IMR-90 (cell line): ENCODE data around the gene PLEKHA8. TPM values are rescaled to one million over a fixed set of nuclear protein-coding genes. Genes with fewer than 3 reads are reported as not detected.

ENCODE experiments used
- ATAC-seq: fragments of 200-7000 bp; cut with Tn5 transposase; 2 replicates; pipeline ENCODE4 v1.9.1; 2020; ENCODE audit warnings: low read depth, mild to moderate bottlenecking, moderate library complexity
- BruUV-seq: library from RNA; stranded (reverse); fragments of 400-500 nt; replicated peaks from 2 replicates; lab custom pipeline; 2021; lab: Mats Ljungman, UMichigan
- CTCF ChIA-PET: fragments of 300-600 bp; formaldehyde crosslinking; extraction: SDS; loops from one replicate; lab custom pipeline; 2021; ENCODE audit warnings: antibody characterized with exemption; lab: Yijun Ruan, JAX
- POLR2A ChIA-PET: fragments of 300-600 bp; sonication (Branson Sonifier 250); formaldehyde crosslinking; loops from one replicate; lab custom pipeline; 2022; ENCODE audit warnings: antibody characterized with exemption; ENCODE audit not compliant: unreplicated experiment; lab: Charles Lee
- DNase-seq: peaks from one replicate; pipeline ENCODE4 v3.0.0; 2013
- H2AFZ ChIP-seq: replicated peaks from 2 replicates; pipeline ENCODE3; 2013; ENCODE audit warnings: low read length, mild to moderate bottlenecking; ENCODE audit not compliant: poor library complexity
- H2AK5ac ChIP-seq: 2 replicates; pipeline ENCODE4 v1.6.1; 2013; ENCODE audit warnings: low read depth, low read length, inconsistent platforms
- H2AK9ac ChIP-seq: replicated peaks from 2 replicates; pipeline ENCODE3; 2013; ENCODE audit warnings: mild to moderate bottlenecking, low read depth, low read length, moderate library complexity; ENCODE audit not compliant: poor library complexity
- H2BK120ac ChIP-seq: 2 replicates; pipeline ENCODE4 v1.6.1; 2013; ENCODE audit warnings: low read depth, low read length, inconsistent platforms
- H2BK15ac ChIP-seq: 3 replicates; pipeline ENCODE4 v1.6.1; 2013; ENCODE audit warnings: low read depth, low read length, inconsistent platforms
- H2BK20ac ChIP-seq: 2 replicates; pipeline ENCODE4 v1.6.1; 2013; ENCODE audit warnings: low read depth, mild to moderate bottlenecking, inconsistent platforms, low read length, moderate library complexity
- H2BK5ac ChIP-seq: 2 replicates; pipeline ENCODE4 v1.6.1; 2013; ENCODE audit warnings: mild to moderate bottlenecking, low read depth, low read length, inconsistent platforms; ENCODE audit not compliant: poor library complexity, severe bottlenecking
- H3K14ac ChIP-seq: replicated peaks from 2 replicates; pipeline ENCODE4 v1.6.1; 2013; ENCODE audit warnings: low read depth, low read length, inconsistent platforms
- H3K18ac ChIP-seq: 2 replicates; pipeline ENCODE4 v1.6.1; 2013; ENCODE audit warnings: low read depth, low read length, control low read depth
- H3K23ac ChIP-seq: 2 replicates; pipeline ENCODE4 v1.6.1; 2013; ENCODE audit warnings: low read depth, low read length, inconsistent platforms
- H3K27ac ChIP-seq: 2 replicates; pipeline ENCODE4 v1.5.1; 2013; ENCODE audit warnings: mild to moderate bottlenecking, control low read depth, low read length; ENCODE audit not compliant: insufficient read depth
- H3K27me3 ChIP-seq: 2 replicates; pipeline ENCODE4 v1.6.1; 2013; ENCODE audit warnings: low read length; ENCODE audit not compliant: control insufficient read depth, insufficient read depth
- H3K36me3 ChIP-seq: 2 replicates; pipeline ENCODE4 v1.6.1; 2013; ENCODE audit warnings: low read length, mixed read lengths; ENCODE audit not compliant: control insufficient read depth, insufficient read depth
- H3K4ac ChIP-seq: 2 replicates; pipeline ENCODE4 v1.6.1; 2013; ENCODE audit warnings: low read depth, low read length, inconsistent platforms
- H3K4me1 ChIP-seq: 2 replicates; pipeline ENCODE4 v1.6.1; 2013; ENCODE audit warnings: low read length, mixed read lengths; ENCODE audit not compliant: control insufficient read depth, insufficient read depth
- H3K4me2 ChIP-seq: 2 replicates; pipeline ENCODE4 v1.6.1; 2013; ENCODE audit warnings: low read depth, mild to moderate bottlenecking, control low read depth, low read length, moderate library complexity
- H3K4me3 ChIP-seq: 2 replicates; pipeline ENCODE4 v1.5.1; 2013; ENCODE audit warnings: low read depth, mild to moderate bottlenecking, control low read depth, low read length, moderate library complexity; ENCODE audit not compliant: insufficient read depth
- H3K56ac ChIP-seq: 2 replicates; pipeline ENCODE4 v1.6.1; 2013; ENCODE audit warnings: low read length, inconsistent platforms; ENCODE audit not compliant: insufficient read depth; ENCODE audit errors: extremely low read depth
- H3K79me1 ChIP-seq, 2 experiments: 2 replicates each; pipeline ENCODE4 v1.6.1; 2013; ENCODE audit warnings: low read length in 2 of 2, inconsistent platforms in 1 of 2, low read depth in 1 of 2
- H3K9ac ChIP-seq: 2 replicates; pipeline ENCODE4 v1.6.1; 2013; ENCODE audit warnings: low read depth, low read length, control low read depth
- H3K9me1 ChIP-seq: 2 replicates; pipeline ENCODE4 v1.6.1; 2013; ENCODE audit warnings: low read length, inconsistent platforms; ENCODE audit not compliant: insufficient read depth
- H3K9me3 ChIP-seq: 2 replicates; pipeline ENCODE4 v1.6.1; 2013; ENCODE audit warnings: low read length; ENCODE audit not compliant: control insufficient read depth, insufficient read depth
- H4K20me1 ChIP-seq: 2 replicates; pipeline ENCODE4 v1.6.1; 2013; ENCODE audit warnings: low read length, inconsistent platforms; ENCODE audit not compliant: insufficient read depth
- H4K5ac ChIP-seq: 2 replicates; pipeline ENCODE4 v1.6.1; 2013; ENCODE audit warnings: mild to moderate bottlenecking, low read depth, low read length, control low read depth
- H4K8ac ChIP-seq, 2 experiments: 2 replicates each; pipeline ENCODE4 v1.6.1; 2013; ENCODE audit warnings: low read depth in 2 of 2, low read length in 2 of 2, control low read depth in 1 of 2, inconsistent platforms in 1 of 2
- H4K91ac ChIP-seq: 2 replicates; pipeline ENCODE4 v1.6.1; 2013; ENCODE audit warnings: low read depth, low read length, inconsistent platforms; ENCODE audit not compliant: insufficient read depth
- CTCF ChIP-seq: conservative IDR thresholded peaks from 2 replicates; pipeline ENCODE4 v1.5.1; 2012; ENCODE audit warnings: mild to moderate bottlenecking, low read depth, low read length, improper control_type of control experiment
- RAD21 ChIP-seq: IDR thresholded peaks from 2 replicates; pipeline ENCODE4 v1.6.1; 2012; ENCODE audit warnings: low read length, improper control_type of control experiment
- RCOR1 ChIP-seq: IDR thresholded peaks from 2 replicates; pipeline ENCODE4 v1.6.1; 2012; ENCODE audit warnings: mild to moderate bottlenecking, low read length, improper control_type of control experiment; ENCODE audit not compliant: insufficient replicate concordance
- RFX5 ChIP-seq: IDR thresholded peaks from 2 replicates; pipeline ENCODE4 v1.8.0; 2012; ENCODE audit warnings: low read depth, mild to moderate bottlenecking, low read length, moderate library complexity
- SMC3 ChIP-seq: fragments of 150-350 bp; IDR thresholded peaks from 2 replicates; pipeline ENCODE4 v1.6.1; 2016; ENCODE audit warnings: low read depth, mild to moderate bottlenecking, antibody characterized with exemption, low read length, moderate library complexity
- WGBS, 2 experiments: methylation state at CpG; one replicate each; pipeline versions ENCODE4 v1.1.5 to v1.1.7; 2013; ENCODE audit warnings: missing lambda C conversion rate in 2 of 2; ENCODE audit not compliant: insufficient read length in 1 of 2; ENCODE audit errors: extremely low coverage in 2 of 2; 5-methylcytosine and 5-hydroxymethylcytosine counted together
- dilution Hi-C: fragments of 300-500 bp; cut with HindIII; formaldehyde crosslinking; loops from one replicate; pipeline ENCODE4 v1.14.3; 2018; ENCODE audit warnings: low sequenced_read_pairs; ENCODE audit not compliant: unreplicated experiment
- in situ Hi-C: fragments of 300-500 bp; cut with MboI; formaldehyde crosslinking; loops from 3 replicates; pipeline ENCODE4 v1.14.3; 2019; ENCODE audit warnings: low sequenced_read_pairs, inconsistent platforms, mixed read lengths
- intact Hi-C: fragments of 100-400 bp; cut with micrococcal nuclease; formaldehyde crosslinking; loops from 2 replicates; pipeline ENCODE4 v1.10.0; 2022
- polyA plus RNA-seq, 3 experiments: library from polyadenylated mRNA; depleted of rRNA; stranded (reverse); fragments of >200 nt; gene quantifications; 2 replicates each; pipeline ENCODE4 v1.2.3, GENCODE V29; 2012; ENCODE audit warnings: low replicate concordance in 1 of 3
- total RNA-seq: library from RNA; depleted of rRNA; stranded (reverse); fragments of >200 nt; gene quantifications from 2 replicates; pipeline ENCODE4 v1.2.3, GENCODE V29; 2012

The PLEKHA8 gene
- total and polyA plus RNA-seq, 2 of the 4 experiments (the other 2 are of a cell fraction): 3.6 to 9.7 TPM

- H3K4me2 ChIP-seq: no peak overlapping the region
- no TSS peak for BruUV-seq
- H3K79me1 ChIP-seq: no peaks in the 10 kb centered on the region; a peak in 1 of 4 replicates
- no peaks in the 10 kb centered on the region for H3K27me3 ChIP-seq
- H3K4me1 ChIP-seq: no peaks in the 10 kb centered on the region
- CTCF ChIA-PET: interaction anchor here (0.6 to 1.4 kb wide), 3 partner anchors 9 to 153 kb away, joined by 3 to 7 read pairs (median 4); no protein-coding TSS in a partner anchor
- no peak overlapping the region for H3K9ac ChIP-seq
- TF ChIP-seq SMC3: peak; percentile 40; the same call in 1 of the 2 replicates
- TF ChIP-seq RCOR1: no peak
- peak; percentile 56 for TF ChIP-seq RAD21
- peak; percentile 55 for TF ChIP-seq CTCF
- TF ChIP-seq RFX5: no peak
- H2BK20ac ChIP-seq: no peak overlapping the region
- H4K8ac ChIP-seq: no peak overlapping the region
- peaks cover 10% of the 10 kb centered on the region for H3K36me3 ChIP-seq
- POLR2A ChIA-PET: no interaction called here
- DNase-seq: peak; percentile 60
- no peak overlapping the region for H2AK9ac ChIP-seq
- intact Hi-C loops (loop anchor here (1.0 kb wide), 1 partner anchor 196 kb away; no protein-coding TSS in a partner anchor), in situ Hi-C loops (loop anchor here (10.0 to 25.0 kb wide), 2 partner anchors 200 to 337 kb away; no protein-coding TSS in a partner anchor), dilution Hi-C loops (no loop called here)
- H2BK120ac ChIP-seq: no peak overlapping the region
- H2AK5ac ChIP-seq: no peak overlapping the region
- H4K20me1 ChIP-seq: no peaks in the 10 kb centered on the region; the same call in 1 of the 2 replicates
- H3K4me3 ChIP-seq: no peak overlapping the region
- H3K14ac ChIP-seq: no peak overlapping the region
- no CpG with 5 or more reads among the region's 1 CpG for WGBS, 2 experiments
- no peak overlapping the region for H4K5ac ChIP-seq
- H3K18ac ChIP-seq: no peak overlapping the region
- ATAC-seq: 0 out of 2 replicates have a peak, but pooled peaks have one; percentile 21
- no peak overlapping the region for H2BK15ac ChIP-seq
- H3K27ac ChIP-seq: no peak overlapping the region
- no peak overlapping the region for H2BK5ac ChIP-seq
- H3K9me3 ChIP-seq: no peaks in the 10 kb centered on the region
- H3K4ac ChIP-seq: no peak overlapping the region
- no peak overlapping the region for H2AFZ ChIP-seq
- H4K91ac ChIP-seq: no peak overlapping the region
- no peak overlapping the region for H3K56ac ChIP-seq
- no peak overlapping the region for H3K23ac ChIP-seq
- no peaks in the 10 kb centered on the region for H3K9me1 ChIP-seq
Observed at GRCh38 chr7:30074422-30075030, 46.3 kb downstream of the PLEKHA8 start.
